Measurements from ENCODE around the gene INF2. TPM values are rescaled to one million over a fixed set of nuclear protein-coding genes. Genes with fewer than 3 reads are reported as not detected.
"Not testable (repeated sequence)": the region's sequence is repeated elsewhere in the genome, so short reads cannot be mapped to it uniquely, and the experiment has no call there.

INF2 gene
- total RNA-seq, 2 donors from 2014 or later = 162 to 264 TPM

- intact Hi-C loops (cut with DNase I) = loop anchor here (2.0 kb wide), 1 partner anchor 58 kb away; no protein-coding TSS in a partner anchor
- TF ChIP-seq CTCF (IDR thresholded peaks at IDR 0.05) = no peak
Measured at GRCh38 chr14:104650981-104651875, 38.2 kb upstream of the INF2 start.

GRCh38 chr14:104651876-104652260 lies 37.5 kb upstream of the INF2 start:
- intact Hi-C loops (cut with DNase I) = loop anchor here (2.0 kb wide), 1 partner anchor 57 kb away; no protein-coding TSS in a partner anchor
- Histone ChIP-seq H3K36me3 (no peaks in the 10 kb centered on the region), H3K27ac (no peak overlapping the region), H3K27me3 (no peaks in the 10 kb centered on the region), H3K4me3 (no peak overlapping the region), H3K9ac (ENCODE audit: low read depth in 2 of 2, low read length in 2 of 2) (no peak overlapping the region), H3K4me1 (peaks cover 3% of the 10 kb centered on the region), H3K9me3 (no peaks in the 10 kb centered on the region)
- no peak for TF ChIP-seq CTCF (IDR thresholded peaks at IDR 0.05)
- DNase-seq = no peak

More at GRCh38 chr14:104650981-104651875, 38.2 kb upstream of the INF2 start:
- H3K27ac ChIP-seq = no peak overlapping the region
- no peaks in the 10 kb centered on the region for H3K27me3 ChIP-seq
- DNase-seq = no peak
- H3K9ac ChIP-seq (ENCODE audit: low read depth in 2 of 2, low read length in 2 of 2) = no peak overlapping the region
- no peaks in the 10 kb centered on the region for H3K36me3 ChIP-seq
- no peak overlapping the region for H3K4me3 ChIP-seq
- peaks cover 3% of the 10 kb centered on the region for H3K4me1 ChIP-seq
- H3K9me3 ChIP-seq = no peaks in the 10 kb centered on the region

- intact Hi-C loops (cut with DNase I) = no loop called here
- no peak for DNase-seq
- Histone ChIP-seq H3K4me1 (peaks cover 3% of the 10 kb centered on the region), H3K36me3 (no peaks in the 10 kb centered on the region), H3K9ac (ENCODE audit: low read depth in 2 of 2, low read length in 2 of 2) (no peak overlapping the region), H3K27me3 (no peaks in the 10 kb centered on the region), H3K9me3 (no peaks in the 10 kb centered on the region), H3K4me3 (no peak overlapping the region), H3K27ac (no peak overlapping the region)
- no peak for TF ChIP-seq CTCF (IDR thresholded peaks at IDR 0.05)
Measured at GRCh38 chr14:104652386-104652785, 37.0 kb upstream of the INF2 start.

- H3K9ac ChIP-seq (ENCODE audit: low read depth in 2 of 2, low read length in 2 of 2); intact Hi-C loops (cut with DNase I); H3K4me1 ChIP-seq; H3K27me3 ChIP-seq; H3K27ac ChIP-seq; H3K36me3 ChIP-seq; DNase-seq; H3K9me3 ChIP-seq; H3K4me3 ChIP-seq: not testable (repeated sequence)
Measured at GRCh38 chr14:104653130-104653920, 36.1 kb upstream of the INF2 start.

GRCh38 chr14:104654119-104654518 lies 35.3 kb upstream of the INF2 start:
- intact Hi-C loops (cut with DNase I) = no loop called here
- peaks cover 3% of the 10 kb centered on the region for H3K4me1 ChIP-seq
- H3K9me3 ChIP-seq = no peaks in the 10 kb centered on the region
- no peaks in the 10 kb centered on the region for H3K36me3 ChIP-seq
- no peak for TF ChIP-seq CTCF (IDR thresholded peaks at IDR 0.05)
- no peak overlapping the region for H3K4me3 ChIP-seq
- no peak for DNase-seq
- no peaks in the 10 kb centered on the region for H3K27me3 ChIP-seq
- no peak overlapping the region for H3K27ac ChIP-seq
- no peak overlapping the region for H3K9ac ChIP-seq (ENCODE audit: low read depth in 2 of 2, low read length in 2 of 2)
